WI38 (cell line): ENCODE results near the gene PLAAT2.

Experiments
- H3K4me3 ChIP-seq: 2 replicates; pipeline ENCODE4 v1.5.1; 2011; ENCODE audit warnings: low read depth, mild to moderate bottlenecking, control low read depth, low read length
- CTCF ChIP-seq: IDR thresholded peaks from 2 replicates; pipeline ENCODE4 v1.5.1; 2012; ENCODE audit warnings: low read depth, mild to moderate bottlenecking, control low read depth, low read length

Gene PLAAT2

GRCh38 chr11:63503492-63503891, 59.7 kb downstream of the PLAAT2 start:
- no peak for TF ChIP-seq CTCF
- no peak overlapping the region for H3K4me3 ChIP-seq
